Heart left ventricle (tissue), 16 donors: ENCODE results near the gene AKAP7. TPM values are rescaled to one million over a fixed set of nuclear protein-coding genes. Genes with fewer than 3 reads are reported as not detected.

Experiments
- ATAC-seq, 4 donors: fragments of 200-7000 bp; cut with Tn5 transposase; one replicate each; pipeline ENCODE4 v1.9.1; 2020 to 2022; ENCODE audit warnings: moderate library complexity in 4 of 4, mild to moderate bottlenecking in 3 of 4, moderate number of reproducible peaks in 1 of 4
- DNase-seq, 5 donors: peaks; one replicate each; pipeline ENCODE4 v3.0.0-alpha.2; 2020
- H3K27ac ChIP-seq, 12 donors: fragments of 200-600 bp; sonication (generic) in 4 of 12; one replicate each; pipeline versions ENCODE4 v1.5.0 to v1.8.0; 2016 to 2022; ENCODE audit warnings: mild to moderate bottlenecking in 2 of 12
- H3K27me3 ChIP-seq, 9 donors: fragments of 200-600 bp; sonication (generic) in 2 of 9; one replicate each; pipeline versions ENCODE4 v1.5.1 to v1.8.0; 2016 to 2022; ENCODE audit warnings: mild to moderate bottlenecking in 3 of 9
- H3K36me3 ChIP-seq, 9 donors: fragments of 200-600 bp; sonication (generic) in 2 of 9; one replicate each; pipeline versions ENCODE4 v1.5.0 to v1.8.0; 2018 to 2022; ENCODE audit warnings: mild to moderate bottlenecking in 2 of 9
- H3K4me1 ChIP-seq, 12 donors: fragments of 200-600 bp; sonication (generic) in 4 of 12; one replicate each; pipeline versions ENCODE4 v1.5.0 to v1.8.0; 2016 to 2022; ENCODE audit warnings: mild to moderate bottlenecking in 3 of 12
- H3K4me3 ChIP-seq, 12 donors: fragments of 200-600 bp; sonication (generic) in 4 of 12; one replicate each; pipeline versions ENCODE4 v1.5.0 to v1.8.0; 2017 to 2022; ENCODE audit warnings: mild to moderate bottlenecking in 9 of 12, moderate library complexity in 4 of 12
- H3K9me3 ChIP-seq, 12 donors: fragments of 200-600 bp; sonication (generic) in 4 of 12; one replicate each; pipeline versions ENCODE4 v1.5.0 to v1.8.0; 2016 to 2022; ENCODE audit warnings: mild to moderate bottlenecking in 1 of 12
- POLR2A ChIP-seq, 2 donors: fragments of 450-650 bp; IDR thresholded peaks; one replicate each; pipeline ENCODE4 v1.6.1; 2017; ENCODE audit warnings: antibody characterized with exemption in 2 of 2, mild to moderate bottlenecking in 2 of 2, moderate library complexity in 2 of 2
- WGBS, 4 donors: extraction: QIAGEN DNeasy Blood & Tissue Kit in 2 of 4; methylation state at CpG; one replicate each; pipeline versions ENCODE4 v1.1.5 to v1.1.7; 2013 to 2018; 5-methylcytosine and 5-hydroxymethylcytosine counted together
- intact Hi-C, 10 donors: fragments of 100-400 bp; cut with DNase I; formaldehyde crosslinking; loops; one replicate each; pipeline versions ENCODE4 v1.11.1 to v1.14.2; 2022
- polyA plus RNA-seq, 2 donors: library from polyadenylated mRNA; stranded (reverse); fragments of 200-250 nt; gene quantifications; one replicate each; pipeline ENCODE4 v1.2.3, GENCODE V29; 2013
- total RNA-seq, 9 donors: library from RNA; depleted of rRNA in 2 of 9; stranded (reverse); fragments of >200 nt in 2 of 9; fragmentation: NEBNext Ultra II Directional in 3 of 9; extraction: Animal tissue kit (Norgen Biotek cat#: 25700) in 3 of 9; gene quantifications; one replicate each; pipeline versions ENCODE4 v1.1.0 to v1.2.4, GENCODE V29; 2016 to 2023
- TF ChIP-seq, protein P1 (sequence below), 12 donors: fragments of 200-600 bp; sonication (generic) in 4 of 12; IDR thresholded peaks; one replicate each; pipeline versions ENCODE4 v1.5.0 to v1.8.0; 2018 to 2022; ENCODE audit warnings: antibody characterized with exemption in 12 of 12, mild to moderate bottlenecking in 5 of 12
- donor health status: ischemic (EF 13 %, LVEDD 7.1; RV severe dilation, severe dysfunction).
- donor health status: healthy with polysubstance abuse.
- donor health status: DM: no; HTN: yes; CAD: no.
- donor health status: DM: no; HTN: no; CAD: no.
- donor health status: ischemic (EF 25% LVEDD 6.9; RV normal size, moderate dysfunction).
- donor health status: ischemic (EF 25% LVEDD 5.7; RV mildly dilated, moderate dysfunction).
- donor health status: healthy.
- donor health status: DM: yes; HTN: yes; CAD: no.
- donor health status: ischemic (EF 35%, LVEDD 5.7; RV mildly dilated, moderate dysfunction).
- donor health status: nonischemic (EF 11% LVEDD 7.7; RV severe dilation, severe dysfunction).
- donor health status: DM: yes; HTN: yes; CAD: no.
- donor health status: PGD.
- donor health status: ischemic (EF 29% LVEDD 5.4; RV normal size, mild dysfunction).
- donor health status: nonischemic (EF 23%, LVEDD 6.1; RV moderate dilation, normal function).

Gene AKAP7
- total and polyA plus RNA-seq, 11 donors: 2.3 to 13.5 (median 8.7) TPM

DNA sequence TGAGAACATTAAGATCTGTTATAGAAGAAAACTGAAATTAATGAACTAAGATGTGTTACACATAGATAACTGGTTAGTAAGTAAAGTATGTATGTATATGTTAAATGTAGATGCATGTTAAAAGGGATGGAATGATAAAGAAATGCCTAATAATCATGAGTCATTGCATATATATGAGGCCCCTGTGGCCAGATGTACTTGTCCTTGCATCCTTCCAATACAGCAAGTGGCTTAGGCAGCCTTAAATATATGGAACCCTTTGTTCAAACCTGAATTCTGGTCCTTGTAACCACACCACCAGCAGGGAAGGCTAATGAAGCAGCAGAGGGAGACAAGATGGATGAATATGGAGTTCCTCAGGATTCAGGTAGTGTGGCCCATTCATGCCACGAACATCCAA is 9.8 kb upstream of the AKAP7 start:
- ATAC-seq: no peak
- no peaks in the 10 kb centered on the region for H3K36me3 ChIP-seq
- H3K4me3 ChIP-seq: no peak overlapping the region
- no peaks in the 10 kb centered on the region for H3K9me3 ChIP-seq
- no peaks in the 10 kb centered on the region for H3K4me1 ChIP-seq
- H3K27me3 ChIP-seq: no peaks in the 10 kb centered on the region
- intact Hi-C loops: no loop called here
- H3K27ac ChIP-seq: no peak overlapping the region
- TF ChIP-seq POLR2A (IDR thresholded peaks at IDR 0.05): no peak
- TF ChIP-seq, protein P1, sequence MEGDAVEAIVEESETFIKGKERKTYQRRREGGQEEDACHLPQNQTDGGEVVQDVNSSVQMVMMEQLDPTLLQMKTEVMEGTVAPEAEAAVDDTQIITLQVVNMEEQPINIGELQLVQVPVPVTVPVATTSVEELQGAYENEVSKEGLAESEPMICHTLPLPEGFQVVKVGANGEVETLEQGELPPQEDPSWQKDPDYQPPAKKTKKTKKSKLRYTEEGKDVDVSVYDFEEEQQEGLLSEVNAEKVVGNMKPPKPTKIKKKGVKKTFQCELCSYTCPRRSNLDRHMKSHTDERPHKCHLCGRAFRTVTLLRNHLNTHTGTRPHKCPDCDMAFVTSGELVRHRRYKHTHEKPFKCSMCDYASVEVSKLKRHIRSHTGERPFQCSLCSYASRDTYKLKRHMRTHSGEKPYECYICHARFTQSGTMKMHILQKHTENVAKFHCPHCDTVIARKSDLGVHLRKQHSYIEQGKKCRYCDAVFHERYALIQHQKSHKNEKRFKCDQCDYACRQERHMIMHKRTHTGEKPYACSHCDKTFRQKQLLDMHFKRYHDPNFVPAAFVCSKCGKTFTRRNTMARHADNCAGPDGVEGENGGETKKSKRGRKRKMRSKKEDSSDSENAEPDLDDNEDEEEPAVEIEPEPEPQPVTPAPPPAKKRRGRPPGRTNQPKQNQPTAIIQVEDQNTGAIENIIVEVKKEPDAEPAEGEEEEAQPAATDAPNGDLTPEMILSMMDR (IDR thresholded peaks at IDR 0.05): no peak
- 90 to 97% (median 93%) methylated on average over 1 of the region's 1 CpG for WGBS, 4 donors
- no peak for DNase-seq

- no peak overlapping the region for H3K27ac ChIP-seq
- DNase-seq (no peak), ATAC-seq (no peak)
- no peaks in the 10 kb centered on the region for H3K9me3 ChIP-seq
- WGBS, 4 donors: 76 to 84% (median 83%) methylated on average over 8 to 10 of the region's 10 CpGs
- intact Hi-C loops: no loop called here
- no peaks in the 10 kb centered on the region for H3K27me3 ChIP-seq
- peaks cover 0 to 7% (median under 1%) of the 10 kb centered on the region in 12 donors for H3K4me1 ChIP-seq
- TF ChIP-seq, protein P1 (IDR thresholded peaks at IDR 0.05): no peak
- TF ChIP-seq POLR2A (IDR thresholded peaks at IDR 0.05): no peak
- no peaks in the 10 kb centered on the region for H3K36me3 ChIP-seq
- no peak overlapping the region for H3K4me3 ChIP-seq
Measured at GRCh38 chr6:131129689-131130553, 5.3 kb upstream of the AKAP7 start.

DNA sequence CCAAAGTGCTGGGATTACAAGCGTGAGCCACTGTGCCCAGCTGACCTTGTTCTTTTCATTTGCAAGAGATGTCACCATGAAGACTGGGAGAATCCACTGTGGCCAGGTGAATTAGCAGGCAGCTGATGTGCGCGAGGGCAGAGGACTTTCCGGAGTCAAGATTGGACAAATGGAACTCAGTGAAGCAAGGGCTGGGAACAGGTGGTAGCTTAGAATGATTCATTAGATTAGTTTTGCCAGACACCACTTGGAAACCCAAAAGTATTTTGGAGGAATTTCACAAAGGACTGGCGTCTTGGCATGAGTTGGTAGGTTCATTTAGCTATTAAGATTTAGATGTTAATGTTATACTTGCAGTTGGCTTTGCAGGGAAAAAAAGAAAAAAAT is 4.7 kb upstream of the AKAP7 start:
- peaks cover 0 to 9% (median under 1%) of the 10 kb centered on the region in 12 donors for H3K4me1 ChIP-seq
- no peak overlapping the region for H3K27ac ChIP-seq
- intact Hi-C loops: no loop called here
- TF ChIP-seq, protein P1 (IDR thresholded peaks at IDR 0.05): no peak
- TF ChIP-seq POLR2A (IDR thresholded peaks at IDR 0.05): no peak
- WGBS, 4 donors: 89 to 99% (median 97%) methylated on average over 4 to 5 of the region's 5 CpGs
- ATAC-seq: no peak
- H3K4me3 ChIP-seq: no peak overlapping the region
- no peak for DNase-seq
- no peaks in the 10 kb centered on the region for H3K27me3 ChIP-seq
- no peaks in the 10 kb centered on the region for H3K36me3 ChIP-seq
- H3K9me3 ChIP-seq: no peaks in the 10 kb centered on the region

DNA sequence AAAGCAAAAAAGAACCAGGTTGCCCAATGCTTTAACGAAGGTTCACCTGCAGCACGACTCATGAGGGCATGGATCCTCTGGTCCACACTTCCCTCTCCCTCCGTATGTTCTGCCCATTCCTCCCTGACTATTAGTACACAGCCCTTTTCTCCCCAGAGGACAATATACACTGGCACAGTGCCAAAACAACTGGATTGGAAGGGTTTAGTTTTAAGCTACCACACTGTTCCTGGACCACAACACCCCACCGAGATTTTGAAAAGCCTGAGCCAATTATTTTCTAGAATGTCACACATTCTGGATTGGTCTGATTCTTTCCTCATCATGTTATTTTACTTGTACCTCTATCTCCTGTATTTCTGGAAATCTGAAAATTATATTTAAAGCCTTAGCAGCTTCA is 2.9 kb upstream of the AKAP7 start:
- H3K9me3 ChIP-seq: no peaks in the 10 kb centered on the region
- ATAC-seq: no peak
- TF ChIP-seq POLR2A (IDR thresholded peaks at IDR 0.05): no peak
- no peaks in the 10 kb centered on the region for H3K27me3 ChIP-seq
- H3K36me3 ChIP-seq: no peaks in the 10 kb centered on the region
- H3K27ac ChIP-seq: no peak overlapping the region
- H3K4me3 ChIP-seq: no peak overlapping the region
- WGBS, 4 donors: 75 to 81% (median 78%) methylated on average over 4 of the region's 4 CpGs
- intact Hi-C loops: no loop called here
- H3K4me1 ChIP-seq: peaks cover 0 to 15% (median 3%) of the 10 kb centered on the region in 12 donors
- no peak for DNase-seq
